ENCODE measurements around the gene PSPH.

- TF ChIP-seq PBX3 (IDR thresholded peaks at IDR 0.05; ENCODE audit: insufficient replicate concordance, low read depth, low read length) (no peak), POLR2AphosphoS2 (IDR thresholded peaks at IDR 0.05; ENCODE audit: low read depth, low read length) (no peak), CHD4 (IDR thresholded peaks at IDR 0.05) (no peak), ATF2 (IDR thresholded peaks at IDR 0.05; ENCODE audit: low read length) (no peak), HDGF (IDR thresholded peaks at IDR 0.05) (no peak), PKNOX1 (IDR thresholded peaks at IDR 0.05) (no peak), RCOR1 (conservative IDR thresholded peaks at IDR 0.05; ENCODE audit: low read depth, low read length) (no peak), CTCF (IDR thresholded peaks at IDR 0.05 in 2 of 3, conservative IDR thresholded peaks at IDR 0.05 in 1 of 3; ENCODE audit: control insufficient read depth in 2 of 3, extremely low read depth in 1 of 3, insufficient read depth in 1 of 3, low read depth in 3 of 3, low read length in 3 of 3) (no peak), NFYB (IDR thresholded peaks at IDR 0.05; ENCODE audit: insufficient read depth, low read depth, low read length) (no peak)
These were observed 84.4 kb downstream of the PSPH start for GRCh38 chr7:55966851-55967250.

Data from GM12878 (cell line).